Caco-2 (cell line): Measurements from ENCODE around the gene MADD. TPM values are rescaled to one million over a fixed set of nuclear protein-coding genes. Genes with fewer than 3 reads are reported as not detected.

ENCODE experiments used
- BruUV-seq: library from RNA; stranded (reverse); fragments of 400-500 nt; replicated peaks from 2 replicates; lab custom pipeline; 2021; lab: Mats Ljungman, UMichigan
- CTCF ChIA-PET: fragments of 300-600 bp; sonication (Branson Sonifier 250); formaldehyde crosslinking; loops from one replicate; lab custom pipeline; 2022; ENCODE audit warnings: antibody characterized with exemption; lab: Charles Lee
- POLR2A ChIA-PET: fragments of 300-600 bp; sonication (Branson Sonifier 250); formaldehyde crosslinking; loops from one replicate; lab custom pipeline; 2022; ENCODE audit warnings: antibody characterized with exemption; lab: Charles Lee
- DNase-seq, 2 experiments: peaks; one replicate each; pipeline versions ENCODE4 v3.0.0 to v3.0.0-alpha.2; 2020 to 2022
- H3K27me3 ChIP-seq: replicated peaks from 2 replicates; pipeline ENCODE4 v1.6.0; 2011; ENCODE audit warnings: low read length; ENCODE audit not compliant: control insufficient read depth, insufficient read depth
- H3K36me3 ChIP-seq: 2 replicates; pipeline ENCODE4 v1.5.1; 2011; ENCODE audit warnings: low read length; ENCODE audit not compliant: control insufficient read depth, insufficient read depth
- H3K4me1 ChIP-seq: fragments of 250-450 bp; sonication (Bioruptor Pico); 2 replicates; pipeline ENCODE4 v1.5.1; 2020; ENCODE audit warnings: mild to moderate bottlenecking
- H3K4me3 ChIP-seq: 2 replicates; pipeline ENCODE4 v1.5.1; 2011; ENCODE audit warnings: low read depth, mild to moderate bottlenecking, control low read depth, low read length
- H3K9me3 ChIP-seq: fragments of 250-450 bp; sonication (Bioruptor Pico); 2 replicates; pipeline ENCODE4 v1.5.1; 2020; ENCODE audit warnings: mild to moderate bottlenecking, moderate library complexity
- H3K27ac Mint-ChIP-seq: one replicate; pipeline ENCODE4 v1.8.0; 2022; ENCODE audit warnings: mixed read lengths; ENCODE audit not compliant: unreplicated experiment
- H3K27me3 Mint-ChIP-seq: one replicate; pipeline ENCODE4 v1.8.0; 2022; ENCODE audit warnings: mixed read lengths; ENCODE audit not compliant: insufficient read depth, unreplicated experiment
- H3K36me3 Mint-ChIP-seq: one replicate; pipeline ENCODE4 v1.8.0; 2022; ENCODE audit warnings: mild to moderate bottlenecking, mixed read lengths; ENCODE audit not compliant: insufficient read depth, unreplicated experiment
- H3K4me1 Mint-ChIP-seq: one replicate; pipeline ENCODE4 v1.8.0; 2022; ENCODE audit warnings: low read depth, mixed read lengths; ENCODE audit not compliant: unreplicated experiment
- H3K4me3 Mint-ChIP-seq: one replicate; pipeline ENCODE4 v1.8.0; 2022; ENCODE audit warnings: mild to moderate bottlenecking, moderate library complexity, mixed read lengths; ENCODE audit not compliant: unreplicated experiment
- H3K9me3 Mint-ChIP-seq: one replicate; pipeline ENCODE4 v1.8.0; 2022; ENCODE audit warnings: mixed read lengths; ENCODE audit not compliant: unreplicated experiment
- intact Hi-C: fragments of 100-400 bp; cut with micrococcal nuclease; formaldehyde crosslinking; loops from one replicate; pipeline ENCODE4 v1.10.0; 2022; ENCODE audit not compliant: unreplicated experiment
- total RNA-seq: library from RNA; stranded (reverse); gene quantifications from 2 replicates; pipeline ENCODE4 v1.2.3, GENCODE V29; 2022
- TF ChIP-seq, protein P1 (sequence below), 2 experiments: fragments of 200-600 bp in 1 of 2; IDR thresholded peaks; 1 replicate in 1 of 2; 2 replicates in 1 of 2; pipeline versions ENCODE4 v1.5.1 to v1.8.0; 2011 to 2022; ENCODE audit warnings: antibody characterized with exemption in 1 of 2, control low read depth in 1 of 2, inconsistent platforms in 1 of 2, low read depth in 1 of 2, low read length in 1 of 2, mild to moderate bottlenecking in 1 of 2, moderate library complexity in 1 of 2; ENCODE audit not compliant: insufficient read depth in 1 of 2, severe bottlenecking in 1 of 2, unreplicated experiment in 1 of 2

MADD gene
- total RNA-seq, 1 experiment from 2014 or later: 63.8 TPM

DNA sequence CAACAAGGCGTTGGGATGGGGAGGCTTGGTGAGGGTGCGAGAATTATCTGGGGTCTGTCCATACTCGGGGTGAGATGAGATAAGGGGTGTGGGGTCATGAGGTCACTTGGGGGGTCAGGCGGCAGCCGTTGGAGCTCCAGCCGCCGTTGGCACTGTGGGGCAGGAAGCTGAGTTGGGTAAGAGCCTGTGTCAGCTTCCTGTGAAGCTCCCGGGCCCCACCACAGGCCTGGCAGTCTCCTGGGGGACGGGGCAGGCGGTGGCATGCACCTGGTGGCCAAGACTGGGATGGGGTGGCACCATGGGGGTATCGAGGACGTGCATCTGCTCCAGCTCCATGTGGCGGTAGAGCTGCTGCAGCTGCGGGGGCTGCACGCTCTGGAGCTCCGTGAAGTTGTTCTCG lies 89.7 kb downstream of the MADD start:
- no peak for DNase-seq
- Mint-ChIP-seq H3K27ac (no peak overlapping the region), H3K36me3 (no peaks in the 10 kb centered on the region), H3K4me3 (no peak overlapping the region), H3K27me3 (peaks cover 3% of the 10 kb centered on the region), H3K9me3 (no peaks in the 10 kb centered on the region), H3K4me1 (no peaks in the 10 kb centered on the region)
- ChIA-PET POLR2A (no interaction called here), CTCF (no interaction called here)
- Histone ChIP-seq H3K4me1 (peaks cover 4% of the 10 kb centered on the region; the same call in 1 of the 2 replicates), H3K36me3 (no peaks in the 10 kb centered on the region), H3K4me3 (no peak overlapping the region), H3K27me3 (no peaks in the 10 kb centered on the region), H3K9me3 (peaks cover 10% of the 10 kb centered on the region; the same call in 1 of the 2 replicates)
- no TSS peak for BruUV-seq
- TF ChIP-seq, protein P1, sequence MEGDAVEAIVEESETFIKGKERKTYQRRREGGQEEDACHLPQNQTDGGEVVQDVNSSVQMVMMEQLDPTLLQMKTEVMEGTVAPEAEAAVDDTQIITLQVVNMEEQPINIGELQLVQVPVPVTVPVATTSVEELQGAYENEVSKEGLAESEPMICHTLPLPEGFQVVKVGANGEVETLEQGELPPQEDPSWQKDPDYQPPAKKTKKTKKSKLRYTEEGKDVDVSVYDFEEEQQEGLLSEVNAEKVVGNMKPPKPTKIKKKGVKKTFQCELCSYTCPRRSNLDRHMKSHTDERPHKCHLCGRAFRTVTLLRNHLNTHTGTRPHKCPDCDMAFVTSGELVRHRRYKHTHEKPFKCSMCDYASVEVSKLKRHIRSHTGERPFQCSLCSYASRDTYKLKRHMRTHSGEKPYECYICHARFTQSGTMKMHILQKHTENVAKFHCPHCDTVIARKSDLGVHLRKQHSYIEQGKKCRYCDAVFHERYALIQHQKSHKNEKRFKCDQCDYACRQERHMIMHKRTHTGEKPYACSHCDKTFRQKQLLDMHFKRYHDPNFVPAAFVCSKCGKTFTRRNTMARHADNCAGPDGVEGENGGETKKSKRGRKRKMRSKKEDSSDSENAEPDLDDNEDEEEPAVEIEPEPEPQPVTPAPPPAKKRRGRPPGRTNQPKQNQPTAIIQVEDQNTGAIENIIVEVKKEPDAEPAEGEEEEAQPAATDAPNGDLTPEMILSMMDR (IDR thresholded peaks at IDR 0.05; ENCODE audit: insufficient read depth in 1 of 2, low read depth in 1 of 2, low read length in 1 of 2, severe bottlenecking in 1 of 2, unreplicated experiment in 1 of 2): no peak
- intact Hi-C loops: no loop called here

DNA sequence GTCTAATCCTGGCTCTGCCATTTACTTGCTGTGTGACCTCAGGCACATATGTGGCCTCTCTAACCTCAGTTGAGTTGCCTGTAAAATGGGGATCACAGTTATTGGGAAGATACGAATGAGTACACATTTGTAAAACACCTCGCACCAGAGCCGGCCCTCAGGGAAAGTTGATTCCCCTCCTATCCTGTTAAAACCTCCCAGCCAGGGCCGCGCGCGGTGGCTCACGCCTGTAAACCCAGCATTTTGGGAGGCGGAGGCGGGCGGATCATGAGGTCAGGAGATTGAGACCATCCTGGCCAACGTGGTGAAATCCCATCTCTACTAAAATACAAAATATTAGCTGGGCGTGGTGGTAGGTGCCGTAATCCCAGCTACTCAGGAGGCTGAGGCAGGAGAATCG lies 90.4 kb downstream of the MADD start:
- intact Hi-C loops: no loop called here
- POLR2A ChIA-PET: no interaction called here

DNA sequence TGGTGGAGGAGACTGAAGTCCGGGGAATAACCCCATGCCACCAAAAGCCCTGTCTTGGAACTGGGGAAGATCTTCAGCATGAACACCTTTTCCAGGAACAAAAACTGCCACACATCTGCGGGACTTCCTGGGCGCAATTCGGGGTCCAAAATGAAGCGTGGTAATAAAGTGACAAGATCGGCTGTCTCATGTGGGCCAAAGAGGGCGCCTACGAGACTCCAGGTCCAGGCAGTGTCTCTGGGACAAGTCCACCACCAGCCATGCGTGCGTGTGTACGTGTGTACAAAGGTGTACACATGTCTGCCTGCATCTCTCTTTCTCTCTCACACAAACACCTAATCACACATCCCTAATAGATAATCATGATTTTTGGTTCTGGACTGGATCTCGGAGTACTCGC lies 91.5 kb downstream of the MADD start:
- H3K27me3 Mint-ChIP-seq: peaks cover 3% of the 10 kb centered on the region
- H3K27ac Mint-ChIP-seq: no peak overlapping the region
- Histone ChIP-seq H3K4me1 (no peaks in the 10 kb centered on the region), H3K27me3 (no peaks in the 10 kb centered on the region), H3K4me3 (no peak overlapping the region), H3K36me3 (no peaks in the 10 kb centered on the region), H3K9me3 (peaks cover 10% of the 10 kb centered on the region; the same call in 1 of the 2 replicates)
- no peaks in the 10 kb centered on the region for H3K9me3 Mint-ChIP-seq
- intact Hi-C loops: no loop called here
- no peaks in the 10 kb centered on the region for H3K4me1 Mint-ChIP-seq
- no TSS peak for BruUV-seq
- H3K36me3 Mint-ChIP-seq: no peaks in the 10 kb centered on the region
- CTCF ChIA-PET: no interaction called here
- TF ChIP-seq, protein P1 (IDR thresholded peaks at IDR 0.05; ENCODE audit: insufficient read depth in 1 of 2, low read depth in 1 of 2, low read length in 1 of 2, severe bottlenecking in 1 of 2, unreplicated experiment in 1 of 2): no peak
- no peak overlapping the region for H3K4me3 Mint-ChIP-seq
- no peak for DNase-seq
- POLR2A ChIA-PET: no interaction called here

More for the DNA sequence above, 90.4 kb downstream of the MADD start:
- Mint-ChIP-seq H3K36me3 (no peaks in the 10 kb centered on the region), H3K9me3 (no peaks in the 10 kb centered on the region), H3K27ac (no peak overlapping the region), H3K27me3 (peaks cover 3% of the 10 kb centered on the region), H3K4me1 (no peaks in the 10 kb centered on the region), H3K4me3 (no peak overlapping the region)
- Histone ChIP-seq H3K27me3 (no peaks in the 10 kb centered on the region), H3K4me1 (peaks cover 4% of the 10 kb centered on the region; the same call in 1 of the 2 replicates), H3K9me3 (peaks cover 10% of the 10 kb centered on the region; the same call in 1 of the 2 replicates), H3K36me3 (no peaks in the 10 kb centered on the region), H3K4me3 (no peak overlapping the region)
- BruUV-seq: no TSS peak
- TF ChIP-seq, protein P1 (IDR thresholded peaks at IDR 0.05; ENCODE audit: insufficient read depth in 1 of 2, low read depth in 1 of 2, low read length in 1 of 2, severe bottlenecking in 1 of 2, unreplicated experiment in 1 of 2): no peak
- DNase-seq: no peak
- CTCF ChIA-PET: no interaction called here
